Endodermal cell (in vitro differentiated cells): ENCODE results near the gene CFB. TPM values are rescaled to one million over a fixed set of nuclear protein-coding genes. Genes with fewer than 3 reads are reported as not detected.

Experiments
- DNase-seq: peaks from one replicate; pipeline ENCODE4 v3.0.0-alpha.2; 2017
- H3K27ac ChIP-seq: 2 replicates; pipeline ENCODE4 v1.5.1; 2013; ENCODE audit warnings: mild to moderate bottlenecking, low read depth, low read length, moderate library complexity
- H3K27me3 ChIP-seq: 2 replicates; pipeline ENCODE4 v1.6.1; 2013; ENCODE audit warnings: mild to moderate bottlenecking, low read length, moderate library complexity; ENCODE audit not compliant: insufficient read depth, control insufficient read depth, poor library complexity, severe bottlenecking
- H3K36me3 ChIP-seq: 2 replicates; pipeline ENCODE4 v1.7.0; 2013; ENCODE audit warnings: mild to moderate bottlenecking, low read length, moderate library complexity; ENCODE audit not compliant: control insufficient read depth, insufficient read depth
- H3K4me1 ChIP-seq: one replicate; pipeline ENCODE4 v1.7.0; 2013; ENCODE audit warnings: low read length; ENCODE audit not compliant: control insufficient read depth, insufficient read depth
- H3K4me3 ChIP-seq: 2 replicates; pipeline ENCODE4 v1.5.1; 2013; ENCODE audit warnings: mild to moderate bottlenecking, low read length, moderate library complexity
- H3K9ac ChIP-seq: 2 replicates; pipeline ENCODE4 v1.6.1; 2013; ENCODE audit warnings: mild to moderate bottlenecking, low read length, moderate library complexity; ENCODE audit not compliant: poor library complexity, severe bottlenecking; ENCODE audit errors: extremely low read depth
- H3K9me3 ChIP-seq: 2 replicates; pipeline ENCODE4 v1.6.1; 2013; ENCODE audit warnings: mild to moderate bottlenecking, low read length, moderate library complexity; ENCODE audit not compliant: control insufficient read depth
- H3K27ac Mint-ChIP-seq: 2 replicates; pipeline ENCODE4 v1.8.0; 2020; ENCODE audit warnings: mixed read lengths
- H3K27me3 Mint-ChIP-seq: 2 replicates; pipeline ENCODE4 v1.8.0; 2021; ENCODE audit warnings: mild to moderate bottlenecking, mixed read lengths; ENCODE audit not compliant: insufficient read depth
- H3K36me3 Mint-ChIP-seq: 2 replicates; pipeline ENCODE4 v1.8.0; 2020; ENCODE audit warnings: low read depth, mixed read lengths
- H3K4me1 Mint-ChIP-seq: 2 replicates; pipeline ENCODE4 v1.8.0; 2020; ENCODE audit warnings: mixed read lengths
- H3K4me3 Mint-ChIP-seq: 2 replicates; pipeline ENCODE4 v1.8.0; 2020; ENCODE audit warnings: mild to moderate bottlenecking, moderate library complexity, mixed read lengths
- H3K9me3 Mint-ChIP-seq: 2 replicates; pipeline ENCODE4 v1.8.0; 2020; ENCODE audit warnings: mild to moderate bottlenecking, mixed read lengths
- CTCF ChIP-seq: fragments of 200-600 bp; sonication (generic); conservative IDR thresholded peaks from 2 replicates; pipeline ENCODE4 v1.5.0; 2021; ENCODE audit warnings: antibody characterized with exemption, mild to moderate bottlenecking
- WGBS, 2 experiments: methylation state at CpG; one replicate each; pipeline versions ENCODE4 v1.1.5 to v1.1.7; 2013; ENCODE audit warnings: missing lambda C conversion rate in 2 of 2, mixed read lengths in 1 of 2; ENCODE audit not compliant: insufficient coverage in 1 of 2, insufficient read length in 1 of 2; 5-methylcytosine and 5-hydroxymethylcytosine counted together
- total RNA-seq, 2 donors: library from RNA; stranded (reverse); fragmentation: NEBNext Ultra II Directional in 1 of 2; extraction: Animal tissue kit (Norgen Biotek cat#: 25700) in 1 of 2; gene quantifications; 2 replicates in 1 of 2; 3 replicates in 1 of 2; pipeline ENCODE4 v1.2.1, GENCODE V29; 2021

CFB gene
- total RNA-seq, 2 donors from 2014 or later, result 0.51 to 0.66 TPM

GRCh38 chr6:31940256-31940664, 5.6 kb upstream of the CFB start:
- 26 to 64% methylated on average over 2 to 6 of the region's 6 CpGs for WGBS, 2 experiments
- Histone ChIP-seq H3K4me1 (no peaks in the 10 kb centered on the region), H3K4me3 (no peak overlapping the region), H3K27ac (no peak overlapping the region), H3K9me3 (no peaks in the 10 kb centered on the region), H3K27me3 (peaks cover 32% of the 10 kb centered on the region), H3K36me3 (no peaks in the 10 kb centered on the region), H3K9ac (no peak overlapping the region)
- H3K27me3 Mint-ChIP-seq, result peaks cover 46% of the 10 kb centered on the region
- no peaks in the 10 kb centered on the region for H3K36me3 Mint-ChIP-seq
- no peaks in the 10 kb centered on the region for H3K9me3 Mint-ChIP-seq
- H3K4me3 Mint-ChIP-seq, result no peak overlapping the region
- DNase-seq, result no peak
- no peak overlapping the region for H3K27ac Mint-ChIP-seq
- H3K4me1 Mint-ChIP-seq, result peaks cover 2% of the 10 kb centered on the region
- peak; percentile 22 for TF ChIP-seq CTCF

GRCh38 chr6:31943742-31944141, 2.2 kb upstream of the CFB start:
- Mint-ChIP-seq H3K4me3 (no peak overlapping the region), H3K9me3 (no peaks in the 10 kb centered on the region), H3K36me3 (no peaks in the 10 kb centered on the region), H3K27ac (no peak overlapping the region), H3K27me3 (peaks cover 71% of the 10 kb centered on the region), H3K4me1 (peaks cover 2% of the 10 kb centered on the region)
- no peaks in the 10 kb centered on the region for H3K9me3 ChIP-seq
- no peaks in the 10 kb centered on the region for H3K4me1 ChIP-seq
- H3K27me3 ChIP-seq, result peaks cover 46% of the 10 kb centered on the region
- H3K27ac ChIP-seq, result no peak overlapping the region
- H3K36me3 ChIP-seq, result no peaks in the 10 kb centered on the region
- no peak overlapping the region for H3K9ac ChIP-seq
- 80 to 90% methylated on average over 1 to 3 of the region's 3 CpGs for WGBS, 2 experiments
- DNase-seq, result no peak
- no peak overlapping the region for H3K4me3 ChIP-seq
- TF ChIP-seq CTCF, result no peak

GRCh38 chr6:31945154-31945506, 765 bp upstream of the CFB start:
- H3K4me3 Mint-ChIP-seq, result no peak overlapping the region
- H3K4me3 ChIP-seq, result no peak overlapping the region
- no peak overlapping the region for H3K27ac ChIP-seq
- TF ChIP-seq CTCF, result no peak
- whole genome bisulfite sequencing, 2 experiments, result 90 to 91% methylated on average over 4 to 9 of the region's 9 CpGs
- no peak for DNase-seq
- no peaks in the 10 kb centered on the region for H3K4me1 ChIP-seq
- H3K36me3 Mint-ChIP-seq, result no peaks in the 10 kb centered on the region
- no peaks in the 10 kb centered on the region for H3K36me3 ChIP-seq
- no peaks in the 10 kb centered on the region for H3K9me3 Mint-ChIP-seq
- peaks cover 2% of the 10 kb centered on the region for H3K4me1 Mint-ChIP-seq
- no peak overlapping the region for H3K9ac ChIP-seq
- H3K9me3 ChIP-seq, result no peaks in the 10 kb centered on the region
- peaks cover 68% of the 10 kb centered on the region for H3K27me3 Mint-ChIP-seq
- H3K27ac Mint-ChIP-seq, result no peak overlapping the region
- peaks cover 42% of the 10 kb centered on the region for H3K27me3 ChIP-seq
